Measurements from ENCODE around the gene MARK4. TPM values are rescaled to one million over a fixed set of nuclear protein-coding genes. Genes with fewer than 3 reads are reported as not detected.

The MARK4 gene
- total and polyA plus RNA-seq, 2 experiments from 2014 or later: 4.9 to 11.6 TPM

- TF ChIP-seq EZH2phosphoT487 (IDR thresholded peaks at IDR 0.05; ENCODE audit: insufficient read depth, low read depth) (no peak), EZH2 (IDR thresholded peaks at IDR 0.05; ENCODE audit: insufficient read depth, poor library complexity, severe bottlenecking) (no peak)
- Histone ChIP-seq H2AFZ (no peak overlapping the region), H3K9me3 (ENCODE audit: low read depth) (no peaks in the 10 kb centered on the region), H3K79me2 (ENCODE audit: insufficient read depth) (peaks cover 71% of the 10 kb centered on the region), H4K20me1 (ENCODE audit: insufficient read depth) (peaks cover 3% of the 10 kb centered on the region; the same call in 1 of the 2 replicates), H3F3A (ENCODE audit: insufficient read depth) (no peaks in the 10 kb centered on the region; the same call in 1 of the 2 replicates), H3K9me2 (ENCODE audit: insufficient read depth) (no peaks in the 10 kb centered on the region), H3K4me1 (ENCODE audit: insufficient read depth) (peaks cover 16% of the 10 kb centered on the region), H3K27ac (peak overlapping the region; percentile 3; the same call in 1 of the 2 replicates), H3K36me3 (ENCODE audit: low read depth) (no peaks in the 10 kb centered on the region), H3K4me3 (peak overlapping the region; percentile 91), H3K27me3 (replicated peaks; ENCODE audit: insufficient read depth) (no peaks in the 10 kb centered on the region), H3K9ac (peak overlapping the region; percentile 93), H3K4me2 (ENCODE audit: unreplicated experiment) (peak overlapping the region; percentile 25)
- in situ Hi-C loops (cut with MboI): no loop called here
- DNase-seq: peak; percentile 63
- WGBS, 2 experiments (ENCODE audit: low coverage in 1 of 2, low lambda C conversion rate in 2 of 2, missing lambda C conversion rate in 2 of 2): 57 to 59% methylated on average over 12 of the region's 12 CpGs
Measured at GRCh38 chr19:45253396-45254027, 2.4 kb downstream of the MARK4 start.

DNA sequence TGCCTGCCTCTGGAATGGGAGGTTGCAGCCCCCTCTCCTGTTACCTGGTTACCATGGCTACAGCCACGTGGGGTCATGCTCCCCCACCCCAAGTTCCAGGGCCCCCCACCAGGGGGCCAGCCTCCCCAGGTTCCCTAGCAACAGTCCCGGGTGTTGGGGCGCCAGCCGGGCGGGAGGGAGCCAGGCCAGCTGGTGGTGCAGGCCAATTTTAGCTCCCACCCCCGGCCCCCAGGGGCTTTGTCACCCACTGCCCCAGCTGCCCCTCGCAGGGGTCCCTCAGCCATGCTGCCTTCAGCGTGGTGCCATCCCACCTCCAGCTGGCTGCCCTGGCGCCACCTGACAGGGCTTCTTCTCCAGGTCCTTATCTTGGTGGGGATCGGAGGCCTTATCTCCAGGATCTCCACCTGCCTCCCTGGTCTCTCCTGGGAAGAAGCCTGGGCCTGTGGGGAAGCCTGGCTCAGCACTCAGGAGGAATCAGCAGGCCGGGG is 3.0 kb downstream of the MARK4 start:
- H3K4me2 ChIP-seq (ENCODE audit: unreplicated experiment): no peak overlapping the region
- H4K20me1 ChIP-seq (ENCODE audit: insufficient read depth): peaks cover 3% of the 10 kb centered on the region; the same call in 1 of the 2 replicates
- in situ Hi-C loops (cut with MboI): no loop called here

DNA sequence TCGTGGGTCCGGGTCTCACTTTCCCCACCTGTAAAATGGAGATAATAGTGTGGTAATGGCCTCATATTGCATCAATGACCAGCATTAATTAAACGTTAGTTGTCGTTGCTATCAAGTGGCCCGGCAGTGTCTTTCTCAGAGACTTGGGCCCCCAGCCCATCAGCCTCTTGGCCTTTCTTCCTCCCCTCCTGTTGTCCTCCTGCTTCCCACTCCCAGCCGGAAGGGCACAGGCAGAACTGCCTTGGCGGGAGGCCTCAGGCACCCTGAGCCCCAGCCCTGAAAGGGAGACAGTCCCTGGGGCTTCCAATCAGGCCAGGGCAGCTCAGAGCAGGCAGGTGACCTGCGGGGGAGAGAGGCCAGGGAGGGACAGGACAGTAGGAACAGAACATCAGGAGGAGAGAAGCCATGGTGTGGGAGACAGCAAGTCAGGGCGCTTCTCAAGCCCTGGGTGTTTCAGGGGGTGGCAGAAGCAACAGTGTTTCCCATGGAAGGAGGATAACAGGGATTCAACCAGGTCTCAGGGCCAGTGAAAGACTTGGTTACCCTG is 4.6 kb downstream of the MARK4 start:
- Histone ChIP-seq H3K9me3 (ENCODE audit: low read depth) (no peaks in the 10 kb centered on the region), H3K4me1 (ENCODE audit: insufficient read depth) (peaks cover 16% of the 10 kb centered on the region), H3F3A (ENCODE audit: insufficient read depth) (no peaks in the 10 kb centered on the region), H3K9me2 (ENCODE audit: insufficient read depth) (no peaks in the 10 kb centered on the region), H3K9ac (no peak overlapping the region), H3K27me3 (replicated peaks; ENCODE audit: insufficient read depth) (no peaks in the 10 kb centered on the region), H3K27ac (no peak overlapping the region), H4K20me1 (ENCODE audit: insufficient read depth) (peaks cover 3% of the 10 kb centered on the region; the same call in 1 of the 2 replicates), H2AFZ (no peak overlapping the region), H3K79me2 (ENCODE audit: insufficient read depth) (peaks cover 83% of the 10 kb centered on the region), H3K4me3 (no peak overlapping the region), H3K36me3 (ENCODE audit: low read depth) (no peaks in the 10 kb centered on the region), H3K4me2 (ENCODE audit: unreplicated experiment) (no peak overlapping the region)
- TF ChIP-seq EZH2phosphoT487 (IDR thresholded peaks at IDR 0.05; ENCODE audit: insufficient read depth, low read depth) (no peak), EZH2 (IDR thresholded peaks at IDR 0.05; ENCODE audit: insufficient read depth, poor library complexity, severe bottlenecking) (no peak)
- no peak for DNase-seq
- WGBS, 2 experiments (ENCODE audit: low coverage in 1 of 2, low lambda C conversion rate in 2 of 2, missing lambda C conversion rate in 2 of 2): 90 to 94% methylated on average over 9 of the region's 9 CpGs
- in situ Hi-C loops (cut with MboI): no loop called here

More for the DNA sequence above, 3.0 kb downstream of the MARK4 start:
- Histone ChIP-seq H3K4me3 (no peak overlapping the region), H3K27ac (no peak overlapping the region), H3K4me1 (ENCODE audit: insufficient read depth) (peaks cover 16% of the 10 kb centered on the region), H3K9ac (0 out of 2 replicates have a peak overlapping the region, but pooled peaks have one; percentile 93), H3K27me3 (replicated peaks; ENCODE audit: insufficient read depth) (no peaks in the 10 kb centered on the region), H3K36me3 (ENCODE audit: low read depth) (no peaks in the 10 kb centered on the region), H3K9me3 (ENCODE audit: low read depth) (no peaks in the 10 kb centered on the region), H3K79me2 (ENCODE audit: insufficient read depth) (peaks cover 77% of the 10 kb centered on the region), H3F3A (ENCODE audit: insufficient read depth) (no peaks in the 10 kb centered on the region; the same call in 1 of the 2 replicates), H2AFZ (no peak overlapping the region), H3K9me2 (ENCODE audit: insufficient read depth) (no peaks in the 10 kb centered on the region)
- 61 to 71% methylated on average over 10 of the region's 11 CpGs for WGBS, 2 experiments (ENCODE audit: low coverage in 1 of 2, low lambda C conversion rate in 2 of 2, missing lambda C conversion rate in 2 of 2)
- DNase-seq: peak; percentile 13
- TF ChIP-seq EZH2phosphoT487 (IDR thresholded peaks at IDR 0.05; ENCODE audit: insufficient read depth, low read depth): no peak
- TF ChIP-seq EZH2 (IDR thresholded peaks at IDR 0.05; ENCODE audit: insufficient read depth, poor library complexity, severe bottlenecking): no peak

DNA sequence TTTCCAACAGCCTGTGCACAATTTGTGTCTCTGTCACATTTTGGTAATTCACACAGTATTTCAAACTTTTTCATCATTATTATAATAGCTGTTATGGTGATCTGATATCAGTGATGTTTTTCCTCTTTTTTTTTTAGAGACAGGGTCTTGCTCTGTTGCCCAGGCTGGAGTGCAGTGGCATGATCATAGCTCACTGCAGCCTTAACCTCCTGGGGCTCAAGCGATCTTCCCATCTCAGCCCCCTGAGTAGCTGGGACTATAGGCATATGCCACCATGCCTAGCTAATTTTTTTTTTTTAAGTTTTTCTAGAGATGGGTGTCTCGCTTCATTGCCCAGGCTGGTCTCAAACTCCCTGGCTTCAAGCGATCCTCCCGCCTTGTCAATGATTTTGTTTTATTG is 5.8 kb downstream of the MARK4 start:
- Histone ChIP-seq H3K9ac (no peak overlapping the region), H3K27ac (no peak overlapping the region), H3F3A (ENCODE audit: insufficient read depth) (no peaks in the 10 kb centered on the region), H3K36me3 (ENCODE audit: low read depth) (no peaks in the 10 kb centered on the region), H3K4me2 (ENCODE audit: unreplicated experiment) (no peak overlapping the region), H3K9me2 (ENCODE audit: insufficient read depth) (no peaks in the 10 kb centered on the region), H4K20me1 (ENCODE audit: insufficient read depth) (peaks cover 3% of the 10 kb centered on the region; the same call in 1 of the 2 replicates), H3K27me3 (replicated peaks; ENCODE audit: insufficient read depth) (no peaks in the 10 kb centered on the region), H2AFZ (no peak overlapping the region), H3K79me2 (ENCODE audit: insufficient read depth) (peaks cover 78% of the 10 kb centered on the region), H3K4me1 (ENCODE audit: insufficient read depth) (peaks cover 16% of the 10 kb centered on the region), H3K9me3 (ENCODE audit: low read depth) (no peaks in the 10 kb centered on the region), H3K4me3 (no peak overlapping the region)
- WGBS, 2 experiments (ENCODE audit: low coverage in 1 of 2, low lambda C conversion rate in 2 of 2, missing lambda C conversion rate in 2 of 2): 86 to 91% methylated on average over 4 of the region's 4 CpGs
- TF ChIP-seq EZH2 (IDR thresholded peaks at IDR 0.05; ENCODE audit: insufficient read depth, poor library complexity, severe bottlenecking) (no peak), EZH2phosphoT487 (IDR thresholded peaks at IDR 0.05; ENCODE audit: insufficient read depth, low read depth) (no peak)
- in situ Hi-C loops (cut with MboI): no loop called here
- no peak for DNase-seq

Measured in GM23248 (cell line).